Cardiac fibroblast (primary cell): ENCODE results near the gene GPR176.

ENCODE experiments used
- DNase-seq, 2 donors: peaks; one replicate each; pipeline versions ENCODE4 v3.0.0 to v3.0.0-alpha.2; 2010; ENCODE audit warnings: low read depth in 2 of 2
- H3K4me3 ChIP-seq, 2 donors: replicated peaks in 1 of 2; 1 replicate in 1 of 2; 2 replicates in 1 of 2; pipeline ENCODE4 v1.5.1; 2011; ENCODE audit warnings: low read depth in 2 of 2, low read length in 2 of 2, mild to moderate bottlenecking in 2 of 2, moderate library complexity in 1 of 2
- CTCF ChIP-seq: IDR thresholded peaks from one replicate; pipeline ENCODE4 v1.5.1; 2011; ENCODE audit warnings: low read depth, mild to moderate bottlenecking, low read length, inconsistent platforms

Gene GPR176

GRCh38 chr15:39888243-39888642 is 31.8 kb downstream of the GPR176 start:
- no peak overlapping the region for H3K4me3 ChIP-seq
- no peak for DNase-seq
- no peak for TF ChIP-seq CTCF

- H3K4me3 ChIP-seq = no peak overlapping the region
- DNase-seq = peak; percentile 72 to 74
- peak; percentile 39 for TF ChIP-seq CTCF
Measured at GRCh38 chr15:39887832-39888231, 32.2 kb downstream of the GPR176 start.

- no peak overlapping the region for H3K4me3 ChIP-seq
- TF ChIP-seq CTCF = no peak
- no peak for DNase-seq
Measured at GRCh38 chr15:39887211-39887610, 32.9 kb downstream of the GPR176 start.

- no peak overlapping the region for H3K4me3 ChIP-seq
- TF ChIP-seq CTCF = no peak
- no peak for DNase-seq
Measured at GRCh38 chr15:39886418-39886817, 33.6 kb downstream of the GPR176 start.

- no peak for TF ChIP-seq CTCF
- H3K4me3 ChIP-seq = no peak overlapping the region
- peak in 1 of 2 donors; percentile 28 for DNase-seq
Measured at GRCh38 chr15:39885099-39885777, 34.8 kb downstream of the GPR176 start.

- TF ChIP-seq CTCF = no peak
Measured at GRCh38 chr15:39884351-39884750, 35.7 kb downstream of the GPR176 start.

GRCh38 chr15:39882602-39883001 is 37.5 kb downstream of the GPR176 start:
- H3K4me3 ChIP-seq = no peak overlapping the region
- no peak for TF ChIP-seq CTCF
- no peak for DNase-seq

More at GRCh38 chr15:39884351-39884750, 35.7 kb downstream of the GPR176 start:
- H3K4me3 ChIP-seq = no peak overlapping the region
- no peak for DNase-seq
